A673 (cell line): ENCODE data around the gene AP3S2. TPM values are rescaled to one million over a fixed set of nuclear protein-coding genes. Genes with fewer than 3 reads are reported as not detected.

Experiments used
- BruUV-seq: library from RNA; stranded (reverse); fragments of 400-500 nt; replicated peaks from 2 replicates; lab custom pipeline; 2021; lab: Mats Ljungman, UMichigan
- CTCF ChIA-PET: fragments of 300-600 bp; sonication (Branson Sonifier 250); formaldehyde crosslinking; loops from one replicate; lab custom pipeline; 2022; ENCODE audit warnings: antibody characterized with exemption; lab: Charles Lee
- POLR2A ChIA-PET: fragments of 300-600 bp; sonication (Branson Sonifier 250); formaldehyde crosslinking; loops from one replicate; lab custom pipeline; 2022; ENCODE audit warnings: antibody characterized with exemption; ENCODE audit not compliant: low non-redundant PET; lab: Charles Lee
- DNase-seq: peaks from one replicate; pipeline ENCODE4 v3.0.0-alpha.2; 2015; ENCODE audit warnings: low spot score
- H3K27ac ChIP-seq: fragments of 200-600 bp; sonication (generic); 2 replicates; pipeline ENCODE4 v1.5.1; 2016; ENCODE audit warnings: mixed run types, low read depth, mild to moderate bottlenecking, mixed read lengths, antibody characterized with exemption, low read length; ENCODE audit not compliant: poor library complexity, severe bottlenecking
- H3K27me3 ChIP-seq: fragments of 200-600 bp; sonication (generic); replicated peaks from 2 replicates; pipeline ENCODE4 v1.6.1; 2017; ENCODE audit warnings: mixed run types, low read depth, mild to moderate bottlenecking, mixed read lengths, antibody characterized with exemption, low read length; ENCODE audit not compliant: insufficient read depth, poor library complexity
- H3K36me3 ChIP-seq: fragments of 200-600 bp; sonication (generic); 2 replicates; pipeline ENCODE4 v1.6.1; 2016; ENCODE audit warnings: mixed run types, mild to moderate bottlenecking, mixed read lengths, antibody characterized with exemption, low read length; ENCODE audit not compliant: insufficient read depth, poor library complexity, severe bottlenecking
- H3K4me1 ChIP-seq: fragments of 200-600 bp; sonication (generic); 2 replicates; pipeline ENCODE4 v1.6.1; 2017; ENCODE audit warnings: mixed run types, mild to moderate bottlenecking, mixed read lengths, antibody characterized with exemption, low read length; ENCODE audit not compliant: insufficient read depth, poor library complexity, severe bottlenecking
- H3K4me3 ChIP-seq: fragments of 200-600 bp; sonication (generic); 2 replicates; pipeline ENCODE4 v1.5.1; 2016; ENCODE audit warnings: low read depth, mixed run types, mild to moderate bottlenecking, mixed read lengths, low read length; ENCODE audit not compliant: poor library complexity, severe bottlenecking
- H3K9me3 ChIP-seq: fragments of 200-600 bp; sonication (generic); 2 replicates; pipeline ENCODE4 v1.6.1; 2016; ENCODE audit warnings: mixed run types, low read depth, mild to moderate bottlenecking, mixed read lengths, antibody characterized with exemption, low read length; ENCODE audit not compliant: poor library complexity, severe bottlenecking
- EZH2 ChIP-seq: fragments of 200-600 bp; sonication (generic); IDR thresholded peaks from 2 replicates; pipeline ENCODE4 v1.6.1; 2017; ENCODE audit warnings: borderline replicate concordance, low read depth, mild to moderate bottlenecking, mixed read lengths, antibody characterized with exemption, low read length; ENCODE audit not compliant: poor library complexity, severe bottlenecking
- intact Hi-C: fragments of 100-400 bp; cut with micrococcal nuclease; formaldehyde crosslinking; loops from one replicate; pipeline ENCODE4 v1.10.0; 2022; ENCODE audit not compliant: unreplicated experiment
- total RNA-seq: library from RNA; stranded (reverse); gene quantifications from 2 replicates; pipeline ENCODE4 v1.2.3, GENCODE V29; 2021
- TF ChIP-seq, protein P1 (sequence below): fragments of 300-800, 200-600 bp; sonication (generic); conservative IDR thresholded peaks from 2 replicates; pipeline ENCODE4 v1.5.1; 2017; ENCODE audit warnings: low read depth, mild to moderate bottlenecking, antibody characterized with exemption, low read length, moderate library complexity, mixed read lengths

The AP3S2 gene
- total RNA-seq, 1 experiment from 2014 or later, result 32.0 TPM

DNA sequence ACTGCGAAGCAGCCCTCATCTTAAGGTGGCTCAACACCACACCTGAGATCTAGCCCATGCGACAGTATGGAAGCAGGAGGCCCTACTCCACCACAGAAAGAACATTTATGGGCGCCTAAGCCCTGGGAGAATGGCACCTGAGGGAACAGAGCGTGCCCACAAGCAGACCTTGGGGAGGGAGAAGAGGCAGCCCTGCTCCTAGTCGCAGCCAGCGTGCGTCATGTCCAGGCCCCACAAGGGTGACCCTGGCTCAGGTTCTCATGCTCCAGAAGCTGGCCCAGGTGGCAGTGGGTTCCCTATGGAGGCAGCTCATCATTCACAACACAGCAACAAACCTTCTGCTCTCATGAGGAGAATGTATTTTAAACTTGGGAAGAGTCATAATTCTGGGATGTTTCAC, 59.8 kb downstream of the AP3S2 start:
- no peak for DNase-seq
- intact Hi-C loops, result no loop called here
- TF ChIP-seq, protein P1, sequence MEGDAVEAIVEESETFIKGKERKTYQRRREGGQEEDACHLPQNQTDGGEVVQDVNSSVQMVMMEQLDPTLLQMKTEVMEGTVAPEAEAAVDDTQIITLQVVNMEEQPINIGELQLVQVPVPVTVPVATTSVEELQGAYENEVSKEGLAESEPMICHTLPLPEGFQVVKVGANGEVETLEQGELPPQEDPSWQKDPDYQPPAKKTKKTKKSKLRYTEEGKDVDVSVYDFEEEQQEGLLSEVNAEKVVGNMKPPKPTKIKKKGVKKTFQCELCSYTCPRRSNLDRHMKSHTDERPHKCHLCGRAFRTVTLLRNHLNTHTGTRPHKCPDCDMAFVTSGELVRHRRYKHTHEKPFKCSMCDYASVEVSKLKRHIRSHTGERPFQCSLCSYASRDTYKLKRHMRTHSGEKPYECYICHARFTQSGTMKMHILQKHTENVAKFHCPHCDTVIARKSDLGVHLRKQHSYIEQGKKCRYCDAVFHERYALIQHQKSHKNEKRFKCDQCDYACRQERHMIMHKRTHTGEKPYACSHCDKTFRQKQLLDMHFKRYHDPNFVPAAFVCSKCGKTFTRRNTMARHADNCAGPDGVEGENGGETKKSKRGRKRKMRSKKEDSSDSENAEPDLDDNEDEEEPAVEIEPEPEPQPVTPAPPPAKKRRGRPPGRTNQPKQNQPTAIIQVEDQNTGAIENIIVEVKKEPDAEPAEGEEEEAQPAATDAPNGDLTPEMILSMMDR, result no peak
- no peak for TF ChIP-seq EZH2
- no peaks in the 10 kb centered on the region for H3K27me3 ChIP-seq
- CTCF ChIA-PET, result no interaction called here
- H3K27ac ChIP-seq, result no peak overlapping the region
- no TSS peak for BruUV-seq
- H3K9me3 ChIP-seq, result no peaks in the 10 kb centered on the region
- H3K4me1 ChIP-seq, result no peaks in the 10 kb centered on the region
- POLR2A ChIA-PET, result no interaction called here
- H3K36me3 ChIP-seq, result peaks cover 22% of the 10 kb centered on the region
- no peak overlapping the region for H3K4me3 ChIP-seq

DNA sequence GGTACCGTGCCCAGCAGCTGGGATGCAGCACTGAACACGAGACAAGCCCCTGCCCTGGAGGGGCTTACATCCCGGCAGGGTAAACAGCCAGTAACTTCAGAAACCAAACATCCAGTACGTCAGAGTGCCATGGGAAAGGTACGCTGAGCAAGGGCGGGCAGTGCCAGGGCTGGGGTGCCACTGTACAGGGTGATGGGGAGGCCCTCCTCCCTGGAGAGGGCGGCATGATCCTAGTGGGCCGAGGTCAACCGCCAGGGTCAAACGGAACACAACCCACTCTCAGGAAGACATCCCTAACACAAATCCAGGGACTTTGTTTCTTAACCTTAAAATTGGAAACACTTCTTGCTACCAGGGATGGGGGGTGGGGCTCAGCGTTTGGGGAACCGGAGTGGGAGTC, 63.2 kb downstream of the AP3S2 start:
- POLR2A ChIA-PET, result no interaction called here
- Histone ChIP-seq H3K4me3 (no peak overlapping the region), H3K27ac (no peak overlapping the region), H3K4me1 (no peaks in the 10 kb centered on the region), H3K27me3 (no peaks in the 10 kb centered on the region), H3K9me3 (no peaks in the 10 kb centered on the region), H3K36me3 (peaks cover 15% of the 10 kb centered on the region)
- TF ChIP-seq, protein P1, result no peak
- TF ChIP-seq EZH2, result no peak
- no peak for DNase-seq
- no TSS peak for BruUV-seq
- intact Hi-C loops, result no loop called here
- CTCF ChIA-PET, result no interaction called here

DNA sequence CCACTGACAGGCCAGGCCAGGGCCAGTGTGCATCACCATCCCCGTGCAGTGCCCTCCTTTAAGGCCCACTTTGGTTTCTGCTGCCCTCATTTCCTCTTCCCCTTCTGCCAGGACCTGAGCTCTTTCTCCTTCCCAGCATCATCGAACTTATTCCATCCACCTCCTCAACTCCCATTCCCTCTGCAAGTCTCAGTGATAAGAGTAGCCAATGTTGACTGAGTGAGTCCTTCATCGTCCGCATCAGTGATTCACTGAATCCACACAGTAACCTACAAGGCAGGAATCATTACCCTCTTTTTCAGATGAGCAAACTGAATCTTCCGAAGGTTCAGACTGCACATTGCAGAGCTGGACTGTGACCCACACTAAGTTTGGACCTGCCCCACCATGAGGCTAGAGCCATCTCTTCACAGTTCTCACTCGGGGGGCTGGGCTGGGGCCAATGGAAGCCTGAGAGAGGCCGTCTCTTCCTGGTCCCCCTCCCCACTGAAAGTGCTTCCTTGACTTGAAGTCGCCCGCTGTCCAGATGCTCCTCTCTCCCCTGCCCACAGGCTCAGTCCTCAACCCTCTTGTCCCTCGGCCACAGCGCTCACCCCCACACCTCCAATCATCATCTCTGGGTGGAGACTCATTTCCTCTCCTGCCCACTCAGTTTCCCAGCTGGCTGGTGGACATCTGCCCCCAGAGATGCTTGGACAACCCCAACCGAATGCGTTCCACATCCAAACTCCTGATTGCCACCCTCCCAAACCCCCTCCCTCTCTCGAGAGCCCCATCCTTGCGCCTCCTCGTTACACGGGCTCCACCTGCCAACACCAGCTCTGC, 64.0 kb downstream of the AP3S2 start:
- DNase-seq, result no peak
- Histone ChIP-seq H3K4me1 (no peaks in the 10 kb centered on the region), H3K27ac (no peak overlapping the region), H3K27me3 (no peaks in the 10 kb centered on the region), H3K36me3 (peaks cover 10% of the 10 kb centered on the region), H3K9me3 (no peaks in the 10 kb centered on the region), H3K4me3 (no peak overlapping the region)
- CTCF ChIA-PET, result no interaction called here
- intact Hi-C loops, result no loop called here
- no TSS peak for BruUV-seq
- TF ChIP-seq, protein P1, result no peak
- TF ChIP-seq EZH2, result no peak
- POLR2A ChIA-PET, result no interaction called here
